Uterus (tissue), 2 donors: Measurements from ENCODE around the gene CDK6.

Experiments
- CTCF ChIP-seq, 4 experiments: fragments of 200-600 bp in 2 of 4; fragments of 450-650 bp in 2 of 4; sonication (generic) in 2 of 4; IDR thresholded peaks; one replicate each; pipeline ENCODE4 v1.5.1; 2016 to 2019; ENCODE audit warnings: antibody characterized with exemption in 4 of 4, mild to moderate bottlenecking in 2 of 4, moderate library complexity in 1 of 4
- POLR2A ChIP-seq, 2 donors: fragments of 450-650 bp; IDR thresholded peaks; one replicate each; pipeline ENCODE4 v1.6.1; 2016; ENCODE audit warnings: antibody characterized with exemption in 2 of 2, mild to moderate bottlenecking in 1 of 2, moderate library complexity in 1 of 2

GRCh38 chr7:92762851-92763250 lies 73.5 kb downstream of the CDK6 start:
- TF ChIP-seq CTCF (IDR thresholded peaks at IDR 0.05) (no peak), POLR2A (IDR thresholded peaks at IDR 0.05) (no peak)
